Activated T-cell treated with anti-CD3 and anti-CD28 coated beads, Interleukin-2, amount 50 U/mL, for 1 hour (primary cell): ENCODE measurements around the gene TST.
"Not testable (repeated sequence)": the region's sequence is repeated elsewhere in the genome, so short reads cannot be mapped to it uniquely, and the experiment has no call there.

Experiments
- DNase-seq: peaks from one replicate; pipeline ENCODE4 v3.0.0-alpha.2; 2020

Gene TST

GRCh38 chr22:37012262-37012904, 6.9 kb downstream of the TST start:
- no peak for DNase-seq

DNA sequence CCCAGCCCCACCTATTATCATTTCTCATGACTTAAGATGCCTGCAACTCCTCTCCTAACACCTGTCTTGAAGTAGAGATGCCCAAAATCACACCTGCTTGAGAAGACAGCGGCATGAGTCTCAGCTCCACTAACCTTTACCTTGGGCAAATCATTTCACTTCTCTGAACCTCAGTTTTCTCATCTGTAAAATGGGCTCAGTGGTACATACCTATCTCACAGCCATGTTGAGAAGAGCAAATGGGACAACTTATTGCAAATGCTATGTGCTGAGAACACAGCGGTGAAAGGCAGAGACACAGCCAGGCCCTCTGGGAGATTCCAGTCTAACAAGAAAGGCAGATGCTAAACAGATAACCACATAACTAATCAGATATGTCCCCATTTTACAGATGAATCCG, 7.8 kb downstream of the TST start:
- DNase-seq = no peak

- no peak for DNase-seq
Measured at GRCh38 chr22:37010976-37011375, 8.3 kb downstream of the TST start.

- DNase-seq = no peak
Measured at GRCh38 chr22:37010174-37010573, 9.1 kb downstream of the TST start.

DNA sequence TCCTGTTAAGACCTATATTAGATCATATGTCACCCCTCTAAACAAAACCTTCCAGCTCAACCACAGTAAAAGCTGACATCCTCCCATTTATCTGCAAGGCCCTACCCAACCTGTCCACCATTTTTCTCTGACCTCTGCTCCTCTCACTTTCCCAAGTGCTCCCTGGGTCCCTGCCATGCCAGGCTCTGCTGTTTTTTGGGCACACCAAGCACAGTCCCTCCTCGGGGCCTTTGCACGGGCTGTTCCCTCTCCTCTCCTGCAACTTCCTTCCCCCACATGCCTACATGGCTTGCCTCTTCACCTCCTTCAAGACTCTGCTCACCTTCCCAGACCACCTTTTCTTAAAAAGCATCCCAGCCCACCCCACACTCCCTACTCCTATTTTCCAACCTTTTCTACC, 9.8 kb downstream of the TST start:
- DNase-seq = no peak

DNA sequence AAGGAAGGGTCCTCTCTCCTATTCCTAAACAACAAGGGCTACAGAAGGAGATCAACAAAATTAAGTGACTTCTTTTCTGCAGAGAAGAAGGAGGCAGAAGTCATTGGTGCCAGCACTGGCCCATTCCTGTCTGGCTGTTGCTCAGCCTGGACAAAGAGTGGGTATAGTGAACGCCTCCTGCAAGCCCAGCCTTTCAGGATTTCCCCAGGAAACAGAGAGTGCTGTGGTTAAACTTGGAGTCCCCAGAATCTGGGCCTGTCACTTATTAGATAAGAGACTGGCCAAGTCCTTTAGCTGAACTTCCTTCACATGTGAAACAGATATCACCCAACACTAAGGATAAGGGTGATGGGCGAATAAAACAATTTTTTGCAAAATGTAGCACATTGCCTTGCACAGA, 10.9 kb downstream of the TST start:
- DNase-seq = no peak

GRCh38 chr22:37007651-37008050, 11.6 kb downstream of the TST start:
- DNase-seq = no peak

GRCh38 chr22:37002633-37003032, 16.6 kb downstream of the TST start:
- DNase-seq = no peak

DNA sequence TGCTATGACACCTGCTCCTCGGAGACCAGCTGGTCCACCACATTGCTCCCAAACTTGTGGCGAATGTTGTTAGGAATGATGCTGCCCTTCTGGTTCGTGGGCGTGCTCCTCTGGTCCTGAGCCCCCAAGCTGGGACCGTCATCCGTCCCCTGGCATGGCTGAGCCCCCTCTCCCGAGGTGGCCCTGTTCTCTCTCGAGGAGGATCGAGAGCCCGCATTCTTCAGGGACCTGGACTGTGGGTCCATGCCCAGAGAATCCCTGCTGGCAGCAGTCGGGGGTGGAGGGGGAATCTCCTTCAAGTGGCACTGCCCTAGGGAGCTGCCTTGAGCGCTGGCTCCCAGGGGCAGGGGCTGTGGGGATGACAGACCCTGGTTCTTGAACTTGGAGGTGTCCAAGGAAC, 17.4 kb downstream of the TST start:
- no peak for DNase-seq

DNA sequence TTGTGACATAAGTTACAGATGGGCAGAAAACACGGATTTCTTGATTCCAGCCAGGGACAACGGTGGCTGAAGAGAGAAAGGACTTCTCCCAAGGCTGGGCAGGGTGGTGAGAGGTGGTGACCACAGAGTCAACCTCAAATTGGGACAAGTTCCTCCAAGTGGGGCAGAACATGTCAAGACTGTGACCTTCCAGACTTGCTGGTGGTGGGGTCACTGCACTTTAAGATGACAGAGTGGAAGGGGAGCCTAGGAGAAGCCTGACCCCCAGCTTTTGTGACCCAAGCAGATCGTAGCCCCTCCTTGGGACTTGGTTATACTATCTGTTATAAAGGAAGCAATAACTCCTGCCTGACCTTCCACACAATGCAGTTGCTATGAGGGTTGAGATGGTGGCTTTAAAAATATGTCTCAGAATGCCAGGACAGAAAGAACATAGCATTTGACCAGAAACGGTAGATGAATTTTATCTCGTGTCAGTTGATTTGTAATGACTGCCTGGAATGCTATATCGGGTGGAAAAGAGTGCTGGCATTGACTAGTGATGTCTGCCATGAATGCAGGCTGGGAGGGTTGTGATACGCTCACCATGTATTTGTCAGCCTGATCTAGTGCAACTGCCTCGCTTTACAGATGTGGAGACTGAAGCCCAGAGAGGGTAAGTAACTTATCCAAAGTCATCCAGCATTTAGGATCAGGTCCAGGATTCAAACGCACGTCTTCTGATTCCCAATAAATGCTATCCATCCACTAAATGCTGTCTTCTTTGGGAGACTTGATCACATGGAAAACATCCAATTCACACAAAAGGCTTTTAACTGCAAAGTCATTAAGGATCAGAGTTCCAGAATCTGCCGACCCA, 18.3 kb downstream of the TST start:
- no peak for DNase-seq

GRCh38 chr22:36999463-36999862, 19.8 kb downstream of the TST start:
- DNase-seq = no peak

GRCh38 chr22:36998620-36999351, 20.5 kb downstream of the TST start:
- DNase-seq = no peak

- DNase-seq = no peak
Measured at GRCh38 chr22:36997746-36998145, 21.5 kb downstream of the TST start.

DNA sequence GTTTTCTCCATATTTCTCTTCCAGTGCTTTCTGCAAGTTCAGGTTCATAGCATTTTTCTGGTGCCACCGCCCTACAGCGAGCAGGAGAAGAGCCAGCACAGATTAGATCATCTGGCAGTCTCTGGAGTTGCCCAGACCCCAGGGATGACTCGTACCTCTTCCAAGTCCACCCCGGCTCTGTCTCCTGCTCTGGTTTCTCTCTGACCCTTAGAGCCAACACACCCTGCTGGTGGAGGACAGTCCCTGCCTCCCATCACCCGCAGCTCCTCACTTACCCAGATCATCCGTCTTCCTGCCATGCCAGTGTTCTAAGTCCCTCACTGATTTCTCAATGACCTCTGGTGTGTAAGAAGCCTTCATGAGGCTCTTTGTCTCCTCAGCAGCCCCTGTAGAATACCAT, 28.0 kb downstream of the TST start:
- no peak for DNase-seq

GRCh38 chr22:36990457-36990856, 28.8 kb downstream of the TST start:
- DNase-seq = no peak

- not testable (repeated sequence) for DNase-seq
Measured at GRCh38 chr22:36989012-36989411, 30.2 kb downstream of the TST start.

DNA sequence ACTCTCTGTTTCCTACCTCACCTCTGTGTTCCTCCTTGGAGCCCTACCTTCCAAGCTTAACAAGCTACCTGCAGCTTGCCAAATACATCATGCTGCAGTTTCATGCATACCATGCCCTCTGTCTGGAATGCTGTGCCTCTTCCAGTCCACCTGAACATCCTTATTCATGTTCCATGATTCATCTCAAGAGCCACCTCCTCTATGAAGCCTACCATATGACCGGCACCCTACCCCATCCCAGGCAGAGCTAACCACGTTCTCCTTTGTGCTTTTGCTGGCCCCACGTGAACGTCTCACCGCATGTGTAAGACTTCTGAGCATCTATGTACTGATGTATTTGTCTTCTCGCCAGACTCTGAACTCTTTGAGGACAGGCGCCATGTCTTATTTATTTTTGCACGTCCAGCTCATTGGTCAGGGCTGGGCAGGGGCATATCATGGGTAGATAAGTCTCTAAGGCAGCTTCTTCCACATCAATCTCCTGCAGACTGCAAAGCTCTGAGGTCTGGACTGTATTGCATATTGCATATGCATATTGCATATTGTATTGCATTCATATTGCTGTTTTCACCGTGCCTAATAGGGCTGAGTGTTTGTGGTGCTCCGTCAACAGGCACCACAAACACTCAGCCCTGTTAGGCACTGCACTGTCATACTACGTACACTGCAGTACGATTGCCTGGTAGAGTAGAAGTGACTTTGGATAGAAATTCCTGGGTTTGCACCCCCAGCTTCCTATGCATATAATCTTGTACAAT, 31.0 kb downstream of the TST start:
- DNase-seq = no peak

DNA sequence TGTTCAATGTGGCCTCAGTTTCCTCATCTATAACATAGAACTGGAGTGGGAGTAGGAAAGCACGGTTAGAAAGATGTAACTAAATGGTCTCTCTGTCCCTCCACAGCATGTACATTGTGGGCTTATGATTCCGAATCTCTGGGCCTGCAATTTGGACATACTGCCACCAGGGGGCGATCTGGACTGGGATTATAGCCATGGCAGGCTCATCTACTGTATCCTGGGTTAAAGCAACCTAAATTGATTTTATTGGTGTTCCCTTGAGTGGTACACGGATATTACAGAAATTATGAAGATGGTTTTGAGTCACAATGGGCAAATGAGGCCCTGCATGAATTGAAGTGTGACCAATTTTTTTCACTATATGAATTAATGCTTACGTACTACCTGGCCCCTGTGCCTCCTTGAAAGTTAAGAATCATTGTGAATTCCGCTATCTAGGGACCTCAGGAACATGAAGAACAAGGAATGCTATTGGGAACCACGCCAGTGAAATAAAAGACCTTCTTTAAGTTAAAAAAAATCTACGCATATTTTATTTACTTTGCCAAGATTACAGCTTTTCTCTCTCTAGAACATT, 32.9 kb downstream of the TST start:
- peak; percentile 41 for DNase-seq

DNA sequence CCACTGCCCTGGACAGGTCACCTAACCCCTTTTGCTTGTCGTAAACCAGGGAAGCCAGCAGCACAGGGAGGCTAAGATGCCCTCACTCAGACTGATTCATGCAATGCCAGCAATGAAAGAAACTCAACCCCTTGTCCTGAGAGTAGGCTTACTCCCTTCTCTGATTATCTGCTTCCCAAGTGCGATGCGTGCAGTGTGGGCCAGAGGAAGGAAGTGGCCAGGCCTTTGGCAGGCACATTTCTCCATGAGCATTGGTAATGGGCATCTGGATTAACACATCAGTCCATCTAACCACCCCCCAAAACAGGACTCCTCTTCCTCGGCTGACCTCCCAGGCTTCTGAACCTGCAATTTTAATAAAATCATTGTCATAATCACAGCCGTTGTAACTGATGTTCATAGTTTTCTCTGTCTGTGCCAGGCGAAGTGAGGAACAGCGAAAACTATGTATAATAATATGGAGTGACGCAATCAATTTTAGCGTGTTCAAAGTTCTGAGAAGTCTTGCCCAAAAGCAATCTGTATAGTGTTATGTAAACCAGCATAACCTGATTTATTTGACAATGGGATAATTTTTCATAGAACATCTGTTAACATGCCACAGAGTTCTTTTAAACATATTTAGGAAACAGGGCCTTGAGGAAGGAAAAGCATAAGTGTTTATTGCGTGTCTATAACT, 33.9 kb downstream of the TST start:
- no peak for DNase-seq

GRCh38 chr22:36982136-36982535, 37.1 kb downstream of the TST start:
- no peak for DNase-seq

DNA sequence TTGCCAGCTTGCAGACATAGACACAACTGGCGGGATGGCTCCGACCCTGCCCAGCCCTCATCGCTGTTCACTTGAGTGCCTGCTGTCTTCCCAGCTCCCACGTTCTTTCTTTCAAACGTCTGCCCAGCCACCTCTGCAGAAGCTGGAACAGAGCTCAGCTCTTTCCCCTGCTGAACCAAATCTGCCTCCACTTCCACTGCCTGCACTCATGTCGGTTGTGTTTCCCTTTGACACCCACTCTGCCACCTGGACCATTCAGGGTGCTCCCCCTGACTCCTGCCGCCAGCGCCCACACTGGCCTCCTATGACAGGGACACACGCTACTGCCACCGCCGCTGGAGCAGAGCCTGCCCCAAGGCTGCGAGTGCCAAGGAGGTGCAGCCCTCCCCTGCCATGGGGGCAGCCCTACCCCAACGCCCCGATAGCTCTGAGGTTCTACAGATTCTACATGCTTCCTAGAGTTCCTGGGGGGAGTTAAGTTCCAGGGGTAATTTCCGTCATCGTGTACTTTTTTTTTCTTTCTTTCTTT, 37.9 kb downstream of the TST start:
- no peak for DNase-seq
